PC-3 (cell line): Measurements from ENCODE around the gene AATF. TPM values are rescaled to one million over a fixed set of nuclear protein-coding genes. Genes with fewer than 3 reads are reported as not detected.

Experiments
- ATAC-seq: fragments of 200-7000 bp; cut with Tn5 transposase; 2 replicates; pipeline ENCODE4 v1.9.1; 2020; ENCODE audit warnings: mild to moderate bottlenecking, moderate library complexity
- BruUV-seq: library from RNA; stranded (reverse); fragments of 400-500 nt; replicated peaks from 2 replicates; lab custom pipeline; 2021; lab: Mats Ljungman, UMichigan
- CTCF ChIA-PET: fragments of 300-600 bp; sonication (Branson Sonifier 250); formaldehyde crosslinking; loops from one replicate; lab custom pipeline; 2022; ENCODE audit warnings: antibody characterized with exemption; lab: Charles Lee
- POLR2A ChIA-PET: fragments of 300-600 bp; sonication (Branson Sonifier 250); formaldehyde crosslinking; loops from one replicate; lab custom pipeline; 2022; ENCODE audit warnings: antibody characterized with exemption; ENCODE audit not compliant: unreplicated experiment; lab: Charles Lee
- DNase-seq: peaks from one replicate; pipeline ENCODE4 v3.0.0-alpha.2; 2015
- H2AFZ ChIP-seq: fragments of 300-600 bp; sonication (generic); 2 replicates; pipeline ENCODE4 v1.6.0; 2016; ENCODE audit warnings: antibody characterized with exemption, low read length
- H3F3A ChIP-seq: fragments of 300-600 bp; sonication (generic); one replicate; pipeline ENCODE4 v1.6.0; 2017; ENCODE audit warnings: antibody characterized with exemption, low read length, control low read depth, mild to moderate bottlenecking; ENCODE audit not compliant: unreplicated experiment
- H3K27ac ChIP-seq: fragments of 300-600 bp; sonication (generic); 2 replicates; pipeline ENCODE4 v1.5.1; 2016; ENCODE audit warnings: mild to moderate bottlenecking, low read length
- H3K27me3 ChIP-seq: fragments of 300-600 bp; sonication (generic); 2 replicates; pipeline ENCODE4 v1.6.1; 2016; ENCODE audit warnings: low read length, mixed read lengths
- H3K36me3 ChIP-seq: fragments of 300-600 bp; sonication (generic); 2 replicates; pipeline ENCODE4 v1.6.1; 2016; ENCODE audit warnings: low read depth, mixed run types, low read length, mixed read lengths
- H3K4me1 ChIP-seq: fragments of 300-600 bp; sonication (generic); 2 replicates; pipeline ENCODE4 v1.5.1; 2016; ENCODE audit warnings: low read length; ENCODE audit not compliant: insufficient read depth
- H3K4me2 ChIP-seq: fragments of 300-600 bp; sonication (generic); 2 replicates; pipeline ENCODE4 v1.6.0; 2016; ENCODE audit warnings: low read length
- H3K4me3 ChIP-seq: fragments of 300-600 bp; sonication (generic); 2 replicates; pipeline ENCODE4 v1.5.1; 2016; ENCODE audit warnings: mild to moderate bottlenecking, low read length, mixed read lengths
- H3K79me2 ChIP-seq: fragments of 300-600 bp; sonication (generic); 2 replicates; pipeline ENCODE4 v1.6.1; 2017; ENCODE audit warnings: low read length, mixed read lengths
- H3K9ac ChIP-seq: fragments of 300-600 bp; sonication (generic); 2 replicates; pipeline ENCODE4 v1.6.0; 2016; ENCODE audit warnings: mild to moderate bottlenecking, low read length
- H3K9me2 ChIP-seq: fragments of 300-600 bp; sonication (generic); replicated peaks from 2 replicates; pipeline ENCODE4 v1.6.1; 2016; ENCODE audit warnings: mixed run types, low read length, mixed read lengths
- H3K9me3 ChIP-seq: fragments of 300-600 bp; sonication (generic); 2 replicates; pipeline ENCODE4 v1.6.1; 2016; ENCODE audit warnings: low read length, mixed read lengths
- H4K20me1 ChIP-seq: fragments of 300-600 bp; sonication (generic); 2 replicates; pipeline ENCODE4 v1.6.1; 2016; ENCODE audit warnings: low read length, mixed read lengths
- EZH2 ChIP-seq: fragments of 300-600 bp; sonication (generic); IDR thresholded peaks from one replicate; pipeline ENCODE4 v1.6.1; 2017; ENCODE audit warnings: antibody characterized with exemption, mild to moderate bottlenecking, low read length; ENCODE audit not compliant: unreplicated experiment
- EZH2phosphoT487 ChIP-seq: fragments of 300-600 bp; sonication (generic); IDR thresholded peaks from 2 replicates; pipeline ENCODE4 v1.6.1; 2018; ENCODE audit warnings: mild to moderate bottlenecking, antibody characterized with exemption, low read length, borderline replicate concordance
- intact Hi-C: fragments of 100-400 bp; cut with micrococcal nuclease; formaldehyde crosslinking; loops from 2 replicates; pipeline ENCODE4 v1.9.0; 2023
- total RNA-seq: library from RNA; depleted of rRNA; stranded (reverse); fragments of >200 nt; gene quantifications from 2 replicates; pipeline ENCODE4 v1.2.3, GENCODE V29; 2014
- TF ChIP-seq, protein P1 (sequence below): fragments of 300-600 bp; sonication (generic); conservative IDR thresholded peaks from 2 replicates; pipeline ENCODE4 v1.5.1; 2017; ENCODE audit warnings: antibody characterized with exemption, low read depth, mild to moderate bottlenecking, low read length

Gene AATF
- total RNA-seq, 1 experiment from 2014 or later, result 25.5 TPM

DNA sequence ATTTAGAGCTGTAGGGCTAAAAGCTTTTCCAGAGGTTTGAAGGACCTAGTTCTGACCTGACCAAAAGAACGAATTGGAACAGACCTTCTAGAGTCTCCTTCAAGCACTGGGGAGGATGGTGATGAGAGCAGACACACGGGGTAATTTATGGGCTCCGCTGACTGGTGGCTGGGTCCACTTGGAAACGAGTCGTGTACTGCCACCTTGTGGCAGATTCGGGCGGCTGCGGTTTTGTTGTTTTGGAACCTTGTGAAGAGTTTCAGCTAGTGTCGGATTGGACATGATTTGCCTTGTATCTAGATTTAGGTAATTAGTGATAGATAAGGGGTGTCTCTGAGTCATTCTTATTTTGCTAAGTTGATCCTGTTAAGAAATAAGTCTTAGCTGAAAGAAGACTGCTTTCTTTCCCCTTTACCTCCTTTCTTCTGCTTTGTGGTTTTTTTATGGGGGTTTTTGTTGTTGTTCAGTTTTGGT is 98.9 kb downstream of the AATF start:
- H3K27ac ChIP-seq, result no peak overlapping the region
- H3K9me2 ChIP-seq, result no peaks in the 10 kb centered on the region
- peak; percentile 80 for ATAC-seq
- H3K9ac ChIP-seq, result no peak overlapping the region
- intact Hi-C loops, result loop anchor here (5.0 kb wide), 1 partner anchor 70 kb away; no protein-coding TSS in a partner anchor
- no peaks in the 10 kb centered on the region for H3K4me1 ChIP-seq
- no peaks in the 10 kb centered on the region for H3K79me2 ChIP-seq
- H3K9me3 ChIP-seq, result no peaks in the 10 kb centered on the region
- 0 out of 2 replicates have a peak overlapping the region, but pooled peaks have one; percentile 14 for H2AFZ ChIP-seq
- H3K4me2 ChIP-seq, result no peak overlapping the region
- no peak overlapping the region for H3K4me3 ChIP-seq
- no peaks in the 10 kb centered on the region; the same call in 1 of the 2 replicates for H3K36me3 ChIP-seq
- no TSS peak for BruUV-seq
- TF ChIP-seq, protein P1, sequence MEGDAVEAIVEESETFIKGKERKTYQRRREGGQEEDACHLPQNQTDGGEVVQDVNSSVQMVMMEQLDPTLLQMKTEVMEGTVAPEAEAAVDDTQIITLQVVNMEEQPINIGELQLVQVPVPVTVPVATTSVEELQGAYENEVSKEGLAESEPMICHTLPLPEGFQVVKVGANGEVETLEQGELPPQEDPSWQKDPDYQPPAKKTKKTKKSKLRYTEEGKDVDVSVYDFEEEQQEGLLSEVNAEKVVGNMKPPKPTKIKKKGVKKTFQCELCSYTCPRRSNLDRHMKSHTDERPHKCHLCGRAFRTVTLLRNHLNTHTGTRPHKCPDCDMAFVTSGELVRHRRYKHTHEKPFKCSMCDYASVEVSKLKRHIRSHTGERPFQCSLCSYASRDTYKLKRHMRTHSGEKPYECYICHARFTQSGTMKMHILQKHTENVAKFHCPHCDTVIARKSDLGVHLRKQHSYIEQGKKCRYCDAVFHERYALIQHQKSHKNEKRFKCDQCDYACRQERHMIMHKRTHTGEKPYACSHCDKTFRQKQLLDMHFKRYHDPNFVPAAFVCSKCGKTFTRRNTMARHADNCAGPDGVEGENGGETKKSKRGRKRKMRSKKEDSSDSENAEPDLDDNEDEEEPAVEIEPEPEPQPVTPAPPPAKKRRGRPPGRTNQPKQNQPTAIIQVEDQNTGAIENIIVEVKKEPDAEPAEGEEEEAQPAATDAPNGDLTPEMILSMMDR, result peak; percentile 86
- no peak for TF ChIP-seq EZH2phosphoT487
- H3K27me3 ChIP-seq, result no peaks in the 10 kb centered on the region
- H3F3A ChIP-seq, result no peaks in the 10 kb centered on the region
- CTCF ChIA-PET, result interaction anchor here (0.7 to 1.0 kb wide), 3 partner anchors 34 to 419 kb away, joined by 3 to 4 read pairs (median 3); no protein-coding TSS in a partner anchor
- DNase-seq, result peak; percentile 84
- no peaks in the 10 kb centered on the region for H4K20me1 ChIP-seq
- POLR2A ChIA-PET, result interaction anchor here (0.5 kb wide), 1 partner anchor 312 kb away, joined by 7 read pairs; no protein-coding TSS in a partner anchor

DNA sequence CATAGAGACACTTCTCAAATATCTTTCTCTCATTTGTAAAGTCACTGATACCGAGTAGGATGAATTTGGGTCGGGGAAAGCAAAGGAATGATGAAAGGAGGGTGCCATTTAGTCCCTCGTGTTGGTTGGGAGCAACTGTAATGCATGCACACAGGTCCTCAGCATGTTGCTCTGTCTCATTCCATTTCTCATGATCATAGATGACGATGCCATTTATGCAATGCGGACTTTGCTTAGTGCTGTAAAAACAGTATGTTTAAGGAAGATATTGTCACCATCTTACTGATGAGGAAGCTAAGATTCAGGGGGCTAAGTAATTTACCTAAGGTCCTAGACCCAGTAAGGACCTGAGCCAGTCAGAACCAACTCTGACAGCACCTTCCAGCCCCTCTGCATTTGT is 100.1 kb downstream of the AATF start:
- Histone ChIP-seq H3K9ac (no peak overlapping the region), H3K4me1 (no peaks in the 10 kb centered on the region), H3K27ac (no peak overlapping the region), H3K36me3 (no peaks in the 10 kb centered on the region; the same call in 1 of the 2 replicates), H2AFZ (no peak overlapping the region), H3K4me2 (no peak overlapping the region), H3K9me2 (no peaks in the 10 kb centered on the region), H3K79me2 (no peaks in the 10 kb centered on the region), H3F3A (no peaks in the 10 kb centered on the region), H3K9me3 (no peaks in the 10 kb centered on the region), H4K20me1 (no peaks in the 10 kb centered on the region), H3K4me3 (no peak overlapping the region), H3K27me3 (no peaks in the 10 kb centered on the region)
- no TSS peak for BruUV-seq
- no peak for ATAC-seq
- POLR2A ChIA-PET, result no interaction called here
- intact Hi-C loops, result loop anchor here (5.0 kb wide), 1 partner anchor 72 kb away; no protein-coding TSS in a partner anchor
- no peak for DNase-seq
- TF ChIP-seq EZH2, result no peak
- TF ChIP-seq, protein P1, result no peak
- no peak for TF ChIP-seq EZH2phosphoT487
- CTCF ChIA-PET, result no interaction called here

DNA sequence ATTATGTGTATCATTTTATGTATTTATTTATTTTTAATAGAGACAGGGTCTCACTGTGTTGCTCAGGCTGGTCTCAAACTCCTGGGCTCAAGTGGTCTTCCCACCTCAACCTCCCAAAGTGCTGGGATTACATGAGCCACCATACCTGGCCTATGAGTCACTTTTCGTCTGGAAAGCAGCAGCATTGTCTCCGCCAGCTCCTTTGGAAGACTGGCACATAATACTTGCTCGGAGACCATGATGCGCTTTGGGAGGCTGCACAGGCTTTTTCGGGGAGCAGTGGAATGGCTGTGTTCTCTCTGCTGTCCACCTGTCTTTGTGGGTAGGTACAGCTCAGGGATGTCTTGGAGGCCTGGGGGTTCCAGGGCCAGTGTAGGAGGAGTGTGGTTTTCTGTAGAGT is 102.2 kb downstream of the AATF start:
- POLR2A ChIA-PET, result no interaction called here
- H3K27me3 ChIP-seq, result no peaks in the 10 kb centered on the region
- ATAC-seq (no peak), DNase-seq (peak; percentile 6)
- BruUV-seq, result no TSS peak
- no peaks in the 10 kb centered on the region for H3K9me2 ChIP-seq
- intact Hi-C loops, result no loop called here
- H3K4me1 ChIP-seq, result no peaks in the 10 kb centered on the region
- CTCF ChIA-PET, result no interaction called here
- H3K36me3 ChIP-seq, result no peaks in the 10 kb centered on the region; the same call in 1 of the 2 replicates
- H3K79me2 ChIP-seq, result no peaks in the 10 kb centered on the region
- no peak overlapping the region for H3K4me3 ChIP-seq
- TF ChIP-seq EZH2phosphoT487 (no peak), EZH2 (no peak)
- TF ChIP-seq, protein P1, result no peak
- H2AFZ ChIP-seq, result no peak overlapping the region
- no peak overlapping the region for H3K27ac ChIP-seq
- no peaks in the 10 kb centered on the region for H3F3A ChIP-seq
- no peak overlapping the region for H3K9ac ChIP-seq
- H4K20me1 ChIP-seq, result no peaks in the 10 kb centered on the region
- no peaks in the 10 kb centered on the region for H3K9me3 ChIP-seq
- H3K4me2 ChIP-seq, result no peak overlapping the region
